ENCODE data around the gene PARP16.
A peak's percentile ranks its signal among the peaks of the same experiment; 100 is the strongest.

PARP16 gene

GRCh38 chr15:65311760-65312159, 25.1 kb upstream of the PARP16 start:
- Histone ChIP-seq H3K27me3 (ENCODE audit: control insufficient read depth, insufficient read depth, low read length, poor library complexity, severe bottlenecking) (no peaks in the 10 kb centered on the region), H3K36me3 (ENCODE audit: control insufficient read depth, insufficient read depth, low read length) (no peaks in the 10 kb centered on the region), H3K9me3 (ENCODE audit: control insufficient read depth, low read length) (no peaks in the 10 kb centered on the region), H3K4me3 (ENCODE audit: insufficient read depth, low read depth, low read length) (no peak overlapping the region), H3K4me1 (ENCODE audit: control insufficient read depth, insufficient read depth, low read length) (peaks cover 23% of the 10 kb centered on the region), H3K27ac (ENCODE audit: insufficient read depth, low read depth, low read length, poor library complexity, severe bottlenecking) (no peak overlapping the region)
- WGBS, 2 experiments = 84 to 85% methylated on average over 3 of the region's 3 CpGs

GRCh38 chr15:65310431-65311137, 23.9 kb upstream of the PARP16 start:
- peaks cover 23% of the 10 kb centered on the region for H3K4me1 ChIP-seq (ENCODE audit: control insufficient read depth, insufficient read depth, low read length)
- no peaks in the 10 kb centered on the region for H3K27me3 ChIP-seq (ENCODE audit: control insufficient read depth, insufficient read depth, low read length, poor library complexity, severe bottlenecking)
- H3K4me3 ChIP-seq (ENCODE audit: insufficient read depth, low read depth, low read length) = no peak overlapping the region
- WGBS, 2 experiments = 93 to 95% methylated on average over 9 to 10 of the region's 10 CpGs
- no peak overlapping the region for H3K27ac ChIP-seq (ENCODE audit: insufficient read depth, low read depth, low read length, poor library complexity, severe bottlenecking)
- no peaks in the 10 kb centered on the region for H3K9me3 ChIP-seq (ENCODE audit: control insufficient read depth, low read length)
- no peaks in the 10 kb centered on the region for H3K36me3 ChIP-seq (ENCODE audit: control insufficient read depth, insufficient read depth, low read length)

- H3K4me3 ChIP-seq (ENCODE audit: insufficient read depth, low read depth, low read length) = no peak overlapping the region
- peaks cover 23% of the 10 kb centered on the region for H3K4me1 ChIP-seq (ENCODE audit: control insufficient read depth, insufficient read depth, low read length)
- WGBS, 2 experiments = 79 to 80% methylated on average over 12 of the region's 12 CpGs
- no peaks in the 10 kb centered on the region for H3K9me3 ChIP-seq (ENCODE audit: control insufficient read depth, low read length)
- H3K27me3 ChIP-seq (ENCODE audit: control insufficient read depth, insufficient read depth, low read length, poor library complexity, severe bottlenecking) = no peaks in the 10 kb centered on the region
- H3K36me3 ChIP-seq (ENCODE audit: control insufficient read depth, insufficient read depth, low read length) = no peaks in the 10 kb centered on the region
- H3K27ac ChIP-seq (ENCODE audit: insufficient read depth, low read depth, low read length, poor library complexity, severe bottlenecking) = no peak overlapping the region
Observed at GRCh38 chr15:65309882-65310418, 23.3 kb upstream of the PARP16 start.

GRCh38 chr15:65307978-65308377, 21.3 kb upstream of the PARP16 start:
- no peaks in the 10 kb centered on the region for H3K9me3 ChIP-seq (ENCODE audit: control insufficient read depth, low read length)
- WGBS, 2 experiments = 94 to 95% methylated on average over 6 of the region's 6 CpGs
- no peaks in the 10 kb centered on the region for H3K36me3 ChIP-seq (ENCODE audit: control insufficient read depth, insufficient read depth, low read length)
- H3K4me3 ChIP-seq (ENCODE audit: insufficient read depth, low read depth, low read length) = no peak overlapping the region
- H3K27me3 ChIP-seq (ENCODE audit: control insufficient read depth, insufficient read depth, low read length, poor library complexity, severe bottlenecking) = no peaks in the 10 kb centered on the region
- H3K27ac ChIP-seq (ENCODE audit: insufficient read depth, low read depth, low read length, poor library complexity, severe bottlenecking) = no peak overlapping the region
- peaks cover 23% of the 10 kb centered on the region for H3K4me1 ChIP-seq (ENCODE audit: control insufficient read depth, insufficient read depth, low read length)

- H3K9me3 ChIP-seq (ENCODE audit: control insufficient read depth, low read length) = no peaks in the 10 kb centered on the region
- no peak overlapping the region for H3K27ac ChIP-seq (ENCODE audit: insufficient read depth, low read depth, low read length, poor library complexity, severe bottlenecking)
- H3K4me3 ChIP-seq (ENCODE audit: insufficient read depth, low read depth, low read length) = no peak overlapping the region
- H3K4me1 ChIP-seq (ENCODE audit: control insufficient read depth, insufficient read depth, low read length) = peaks cover 13% of the 10 kb centered on the region
- no peaks in the 10 kb centered on the region for H3K36me3 ChIP-seq (ENCODE audit: control insufficient read depth, insufficient read depth, low read length)
- no peaks in the 10 kb centered on the region for H3K27me3 ChIP-seq (ENCODE audit: control insufficient read depth, insufficient read depth, low read length, poor library complexity, severe bottlenecking)
Observed at GRCh38 chr15:65306551-65306950, 19.9 kb upstream of the PARP16 start.

- no peak overlapping the region for H3K4me3 ChIP-seq (ENCODE audit: insufficient read depth, low read depth, low read length)
- peaks cover 13% of the 10 kb centered on the region for H3K4me1 ChIP-seq (ENCODE audit: control insufficient read depth, insufficient read depth, low read length)
- WGBS, 2 experiments = 92 to 98% methylated on average over 3 of the region's 3 CpGs
- H3K27me3 ChIP-seq (ENCODE audit: control insufficient read depth, insufficient read depth, low read length, poor library complexity, severe bottlenecking) = no peaks in the 10 kb centered on the region
- no peaks in the 10 kb centered on the region for H3K9me3 ChIP-seq (ENCODE audit: control insufficient read depth, low read length)
- H3K36me3 ChIP-seq (ENCODE audit: control insufficient read depth, insufficient read depth, low read length) = no peaks in the 10 kb centered on the region
- H3K27ac ChIP-seq (ENCODE audit: insufficient read depth, low read depth, low read length, poor library complexity, severe bottlenecking) = no peak overlapping the region
Observed at GRCh38 chr15:65305776-65306175, 19.1 kb upstream of the PARP16 start.

GRCh38 chr15:65305150-65305758, 18.6 kb upstream of the PARP16 start:
- H3K27me3 ChIP-seq (ENCODE audit: control insufficient read depth, insufficient read depth, low read length, poor library complexity, severe bottlenecking) = no peaks in the 10 kb centered on the region
- H3K9me3 ChIP-seq (ENCODE audit: control insufficient read depth, low read length) = no peaks in the 10 kb centered on the region
- 72 to 74% methylated on average over 14 of the region's 14 CpGs for WGBS, 2 experiments
- H3K36me3 ChIP-seq (ENCODE audit: control insufficient read depth, insufficient read depth, low read length) = no peaks in the 10 kb centered on the region
- peak overlapping the region; percentile 100 for H3K27ac ChIP-seq (ENCODE audit: insufficient read depth, low read depth, low read length, poor library complexity, severe bottlenecking)
- H3K4me3 ChIP-seq (ENCODE audit: insufficient read depth, low read depth, low read length) = no peak overlapping the region
- H3K4me1 ChIP-seq (ENCODE audit: control insufficient read depth, insufficient read depth, low read length) = peaks cover 9% of the 10 kb centered on the region

- peak within 1 kb of the TSS; percentile 100 for H3K27ac ChIP-seq (ENCODE audit: insufficient read depth, low read depth, low read length, poor library complexity, severe bottlenecking)
- no peaks in the 10 kb centered on the region for H3K36me3 ChIP-seq (ENCODE audit: control insufficient read depth, insufficient read depth, low read length)
- H3K9me3 ChIP-seq (ENCODE audit: control insufficient read depth, low read length) = no peaks in the 10 kb centered on the region
- H3K4me1 ChIP-seq (ENCODE audit: control insufficient read depth, insufficient read depth, low read length) = peaks cover 2% of the 10 kb centered on the region
- no peaks in the 10 kb centered on the region for H3K27me3 ChIP-seq (ENCODE audit: control insufficient read depth, insufficient read depth, low read length, poor library complexity, severe bottlenecking)
- peak within 1 kb of the TSS; percentile 28 for H3K4me3 ChIP-seq (ENCODE audit: insufficient read depth, low read depth, low read length)
- 2 to 3% methylated on average over 24 of the region's 24 CpGs for WGBS, 2 experiments
Observed at GRCh38 chr15:65304381-65305149, 17.9 kb upstream of the PARP16 start, which contains the start of gene RNU5B-1. TSS of gene RNU5B-1 (plus strand) at chr15:65304677.

- no peaks in the 10 kb centered on the region for H3K9me3 ChIP-seq (ENCODE audit: control insufficient read depth, low read length)
- H3K27ac ChIP-seq (ENCODE audit: insufficient read depth, low read depth, low read length, poor library complexity, severe bottlenecking) = peak overlapping the region; percentile 100
- H3K4me1 ChIP-seq (ENCODE audit: control insufficient read depth, insufficient read depth, low read length) = no peaks in the 10 kb centered on the region
- 21 to 23% methylated on average over 24 of the region's 24 CpGs for WGBS, 2 experiments
- no peaks in the 10 kb centered on the region for H3K27me3 ChIP-seq (ENCODE audit: control insufficient read depth, insufficient read depth, low read length, poor library complexity, severe bottlenecking)
- H3K36me3 ChIP-seq (ENCODE audit: control insufficient read depth, insufficient read depth, low read length) = no peaks in the 10 kb centered on the region
- peak overlapping the region; percentile 28 for H3K4me3 ChIP-seq (ENCODE audit: insufficient read depth, low read depth, low read length)
Observed at GRCh38 chr15:65303687-65304380, 17.2 kb upstream of the PARP16 start.
